ENCODE results near the gene ROR1. TPM values are rescaled to one million over a fixed set of nuclear protein-coding genes. Genes with fewer than 3 reads are reported as not detected.

Gene ROR1
- total and polyA plus RNA-seq, 4 experiments from 2014 or later, result not detected

- H3K4me1 ChIP-seq (ENCODE audit: insufficient read depth, low read length), result no peaks in the 10 kb centered on the region
- no peaks in the 10 kb centered on the region for H3K27me3 ChIP-seq (ENCODE audit: insufficient read depth, low read length)
- Mint-ChIP-seq H3K4me1 (no peaks in the 10 kb centered on the region), H3K4me3 (no peak overlapping the region), H3K27ac (no peak overlapping the region), H3K27me3 (peaks cover 10 to 12% of the 10 kb centered on the region in 2 donors), H3K36me3 (no peaks in the 10 kb centered on the region), H3K9me3 (peaks cover 0 to 6% (median 3%) of the 10 kb centered on the region in 8 donors)
- H3K27ac ChIP-seq (ENCODE audit: low read depth, low read length), result no peak overlapping the region
- no peak overlapping the region for H3K4me3 ChIP-seq (ENCODE audit: low read length in 2 of 2)
- ChIA-PET CTCF (ENCODE audit: partially characterized antibody) (no interaction called here), POLR2A (ENCODE audit: partially characterized antibody) (no interaction called here)
- intact Hi-C loops (cut with micrococcal nuclease), result no loop called here
- H3K36me3 ChIP-seq (ENCODE audit: insufficient read depth, low read length), result no peaks in the 10 kb centered on the region
- no peaks in the 10 kb centered on the region for H3K9me3 ChIP-seq (ENCODE audit: control insufficient read depth in 1 of 2, low read length in 2 of 2)
- no peak for DNase-seq
Measured at GRCh38 chr1:64065571-64065970, 291.8 kb downstream of the ROR1 start.

GRCh38 chr1:64072089-64072793 is 298.4 kb downstream of the ROR1 start:
- Histone ChIP-seq H3K36me3 (ENCODE audit: insufficient read depth, low read length) (no peaks in the 10 kb centered on the region), H3K27me3 (ENCODE audit: insufficient read depth, low read length) (no peaks in the 10 kb centered on the region), H3K4me3 (ENCODE audit: low read length in 2 of 2) (no peak overlapping the region), H3K9me3 (ENCODE audit: control insufficient read depth in 1 of 2, low read length in 2 of 2) (no peaks in the 10 kb centered on the region), H3K4me1 (ENCODE audit: insufficient read depth, low read length) (no peaks in the 10 kb centered on the region), H3K27ac (ENCODE audit: low read depth, low read length) (no peak overlapping the region)
- no peaks in the 10 kb centered on the region for H3K4me1 Mint-ChIP-seq
- H3K27ac Mint-ChIP-seq, result no peak overlapping the region
- no peak overlapping the region for H3K4me3 Mint-ChIP-seq
- ChIA-PET CTCF (ENCODE audit: partially characterized antibody) (no interaction called here), POLR2A (ENCODE audit: partially characterized antibody) (no interaction called here)
- no peak for DNase-seq
- H3K27me3 Mint-ChIP-seq, result peaks cover 0 to 8% of the 10 kb centered on the region in 2 donors
- H3K36me3 Mint-ChIP-seq, result no peaks in the 10 kb centered on the region
- H3K9me3 Mint-ChIP-seq, result no peaks in the 10 kb centered on the region
- intact Hi-C loops (cut with micrococcal nuclease), result no loop called here

DNA sequence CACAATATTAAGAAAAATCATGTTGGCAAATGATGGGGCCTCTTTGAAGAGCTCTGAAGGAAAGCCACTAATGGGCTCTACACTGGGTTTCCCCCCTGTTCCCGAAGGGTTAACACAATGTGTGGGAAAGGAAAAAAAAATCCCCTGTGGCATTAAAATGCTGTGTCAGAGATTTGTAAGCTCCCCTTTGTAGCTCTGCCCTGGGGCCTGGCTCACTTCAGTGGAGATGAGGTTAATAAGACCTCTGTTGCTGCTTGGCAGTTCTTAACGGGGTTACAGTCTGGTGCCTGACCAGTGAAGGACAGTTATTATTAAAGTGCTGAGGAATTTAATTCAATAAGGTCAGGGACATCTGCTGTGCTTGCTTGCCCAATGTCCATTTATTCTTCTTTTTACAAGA is 299.9 kb downstream of the ROR1 start:
- H3K36me3 ChIP-seq (ENCODE audit: insufficient read depth, low read length), result no peaks in the 10 kb centered on the region
- no peaks in the 10 kb centered on the region for H3K4me1 Mint-ChIP-seq
- no peak overlapping the region for H3K4me3 ChIP-seq (ENCODE audit: low read length in 2 of 2)
- H3K27me3 ChIP-seq (ENCODE audit: insufficient read depth, low read length), result no peaks in the 10 kb centered on the region
- ChIA-PET POLR2A (ENCODE audit: partially characterized antibody) (no interaction called here), CTCF (ENCODE audit: partially characterized antibody) (no interaction called here)
- H3K36me3 Mint-ChIP-seq, result no peaks in the 10 kb centered on the region
- intact Hi-C loops (cut with micrococcal nuclease), result no loop called here
- DNase-seq, result no peak
- no peaks in the 10 kb centered on the region for H3K4me1 ChIP-seq (ENCODE audit: insufficient read depth, low read length)
- H3K27ac ChIP-seq (ENCODE audit: low read depth, low read length), result no peak overlapping the region
- no peak overlapping the region for H3K27ac Mint-ChIP-seq
- H3K4me3 Mint-ChIP-seq, result no peak overlapping the region
- no peaks in the 10 kb centered on the region for H3K9me3 Mint-ChIP-seq
- H3K27me3 Mint-ChIP-seq, result peaks cover 0 to 8% of the 10 kb centered on the region in 2 donors
- H3K9me3 ChIP-seq (ENCODE audit: control insufficient read depth in 1 of 2, low read length in 2 of 2), result no peaks in the 10 kb centered on the region

DNA sequence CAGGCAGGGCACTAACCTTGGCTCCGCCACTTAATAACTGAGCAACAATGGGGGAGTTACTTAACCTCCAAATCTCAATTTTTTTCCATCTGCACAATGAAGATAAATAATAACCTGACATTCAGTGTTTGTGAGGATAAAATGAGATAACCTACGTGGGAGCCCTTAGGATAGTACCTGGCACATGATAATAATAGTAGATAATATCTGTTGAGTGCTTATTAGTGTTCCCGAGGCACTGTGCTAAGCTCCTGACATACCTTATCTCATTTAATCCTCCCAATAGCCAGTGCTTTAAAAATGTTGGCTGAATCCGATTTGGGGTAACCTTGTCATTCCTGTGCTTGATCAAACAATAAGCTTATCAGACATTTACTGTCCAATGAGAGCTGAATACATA is 300.9 kb downstream of the ROR1 start:
- no peaks in the 10 kb centered on the region for H3K27me3 ChIP-seq (ENCODE audit: insufficient read depth, low read length)
- H3K36me3 ChIP-seq (ENCODE audit: insufficient read depth, low read length), result no peaks in the 10 kb centered on the region
- H3K36me3 Mint-ChIP-seq, result no peaks in the 10 kb centered on the region
- no peaks in the 10 kb centered on the region for H3K9me3 Mint-ChIP-seq
- H3K27me3 Mint-ChIP-seq, result peaks cover 0 to 8% of the 10 kb centered on the region in 2 donors
- H3K27ac ChIP-seq (ENCODE audit: low read depth, low read length), result no peak overlapping the region
- no peaks in the 10 kb centered on the region for H3K4me1 Mint-ChIP-seq
- POLR2A ChIA-PET (ENCODE audit: partially characterized antibody), result no interaction called here
- no peak overlapping the region for H3K4me3 Mint-ChIP-seq
- H3K4me3 ChIP-seq (ENCODE audit: low read length in 2 of 2), result no peak overlapping the region
- no peak overlapping the region for H3K27ac Mint-ChIP-seq
- no peaks in the 10 kb centered on the region for H3K4me1 ChIP-seq (ENCODE audit: insufficient read depth, low read length)
- H3K9me3 ChIP-seq (ENCODE audit: control insufficient read depth in 1 of 2, low read length in 2 of 2), result no peaks in the 10 kb centered on the region
- no peak for DNase-seq
- intact Hi-C loops (cut with micrococcal nuclease), result no loop called here
- CTCF ChIA-PET (ENCODE audit: partially characterized antibody), result no interaction called here

DNA sequence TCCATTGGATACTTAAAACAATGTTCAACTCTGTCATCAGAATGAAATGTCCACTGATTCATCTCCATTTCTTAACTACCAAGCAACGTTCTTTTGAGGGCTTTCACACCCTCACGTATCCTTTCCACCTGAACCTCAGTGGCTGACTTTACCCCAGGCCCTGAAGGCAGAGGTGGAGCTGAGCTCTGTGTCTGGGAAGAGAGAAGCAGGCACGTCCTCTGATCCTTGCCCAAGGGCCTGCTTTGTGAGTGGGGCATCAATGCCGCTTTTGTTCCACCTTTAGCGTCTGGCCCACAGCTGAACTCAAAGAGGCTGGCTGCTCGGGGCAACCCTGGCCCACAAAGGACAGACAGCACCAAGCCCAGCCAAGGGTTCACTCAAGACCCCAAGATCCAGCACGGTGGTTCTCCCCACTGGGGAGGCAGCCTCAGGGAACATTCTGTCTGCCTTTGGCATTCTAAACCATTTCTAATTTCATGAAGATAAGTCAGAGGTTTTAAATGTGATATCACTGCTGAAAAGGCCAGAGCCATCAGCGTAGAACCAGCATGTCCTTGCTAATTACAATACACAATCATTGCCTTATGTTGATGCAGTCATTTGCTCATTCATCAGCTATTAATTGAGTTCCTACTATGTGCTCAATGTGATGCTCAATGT is 303.6 kb downstream of the ROR1 start:
- no peak overlapping the region for H3K27ac ChIP-seq (ENCODE audit: low read depth, low read length)
- CTCF ChIA-PET (ENCODE audit: partially characterized antibody), result no interaction called here
- intact Hi-C loops (cut with micrococcal nuclease), result no loop called here
- Mint-ChIP-seq H3K27me3 (peaks cover 0 to 6% of the 10 kb centered on the region in 2 donors), H3K36me3 (no peaks in the 10 kb centered on the region), H3K9me3 (peaks cover 0 to 3% (median 0%) of the 10 kb centered on the region in 8 donors), H3K27ac (no peak overlapping the region), H3K4me1 (no peaks in the 10 kb centered on the region), H3K4me3 (no peak overlapping the region)
- H3K36me3 ChIP-seq (ENCODE audit: insufficient read depth, low read length), result no peaks in the 10 kb centered on the region
- no peaks in the 10 kb centered on the region for H3K9me3 ChIP-seq (ENCODE audit: control insufficient read depth in 1 of 2, low read length in 2 of 2)
- no peak for DNase-seq
- no peaks in the 10 kb centered on the region for H3K4me1 ChIP-seq (ENCODE audit: insufficient read depth, low read length)
- POLR2A ChIA-PET (ENCODE audit: partially characterized antibody), result no interaction called here
- H3K4me3 ChIP-seq (ENCODE audit: low read length in 2 of 2), result no peak overlapping the region
- no peaks in the 10 kb centered on the region for H3K27me3 ChIP-seq (ENCODE audit: insufficient read depth, low read length)

- ChIA-PET POLR2A (ENCODE audit: partially characterized antibody) (no interaction called here), CTCF (ENCODE audit: partially characterized antibody) (no interaction called here)
- no peak overlapping the region for H3K27ac Mint-ChIP-seq
- no peaks in the 10 kb centered on the region for H3K4me1 Mint-ChIP-seq
- H3K4me3 Mint-ChIP-seq, result no peak overlapping the region
- H3K9me3 ChIP-seq (ENCODE audit: control insufficient read depth in 1 of 2, low read length in 2 of 2), result no peaks in the 10 kb centered on the region
- DNase-seq, result no peak
- no peaks in the 10 kb centered on the region for H3K36me3 ChIP-seq (ENCODE audit: insufficient read depth, low read length)
- no peak overlapping the region for H3K27ac ChIP-seq (ENCODE audit: low read depth, low read length)
- intact Hi-C loops (cut with micrococcal nuclease), result no loop called here
- peaks cover 0 to 3% (median 0%) of the 10 kb centered on the region in 8 donors for H3K9me3 Mint-ChIP-seq
- H3K27me3 ChIP-seq (ENCODE audit: insufficient read depth, low read length), result no peaks in the 10 kb centered on the region
- no peak overlapping the region for H3K4me3 ChIP-seq (ENCODE audit: low read length in 2 of 2)
- H3K27me3 Mint-ChIP-seq, result no peaks in the 10 kb centered on the region
- no peaks in the 10 kb centered on the region for H3K4me1 ChIP-seq (ENCODE audit: insufficient read depth, low read length)
- no peaks in the 10 kb centered on the region for H3K36me3 Mint-ChIP-seq
Measured at GRCh38 chr1:64080941-64081562, 307.2 kb downstream of the ROR1 start.

GRCh38 chr1:64082459-64082858 is 308.6 kb downstream of the ROR1 start:
- H3K27me3 ChIP-seq (ENCODE audit: insufficient read depth, low read length), result no peaks in the 10 kb centered on the region
- no peak overlapping the region for H3K27ac Mint-ChIP-seq
- H3K27me3 Mint-ChIP-seq, result no peaks in the 10 kb centered on the region
- H3K27ac ChIP-seq (ENCODE audit: low read depth, low read length), result no peak overlapping the region
- H3K36me3 Mint-ChIP-seq, result no peaks in the 10 kb centered on the region
- no peak overlapping the region for H3K4me3 Mint-ChIP-seq
- intact Hi-C loops (cut with micrococcal nuclease), result no loop called here
- ChIA-PET POLR2A (ENCODE audit: partially characterized antibody) (no interaction called here), CTCF (ENCODE audit: partially characterized antibody) (no interaction called here)
- DNase-seq, result no peak
- peaks cover 0 to 3% (median 0%) of the 10 kb centered on the region in 8 donors for H3K9me3 Mint-ChIP-seq
- no peaks in the 10 kb centered on the region for H3K4me1 ChIP-seq (ENCODE audit: insufficient read depth, low read length)
- H3K4me3 ChIP-seq (ENCODE audit: low read length in 2 of 2), result no peak overlapping the region
- no peaks in the 10 kb centered on the region for H3K4me1 Mint-ChIP-seq
- H3K36me3 ChIP-seq (ENCODE audit: insufficient read depth, low read length), result no peaks in the 10 kb centered on the region
- no peaks in the 10 kb centered on the region for H3K9me3 ChIP-seq (ENCODE audit: control insufficient read depth in 1 of 2, low read length in 2 of 2)

Data from CD4-positive, alpha-beta memory T cell (primary cell).